ENCODE data around the gene LYRM7. TPM values are rescaled to one million over a fixed set of nuclear protein-coding genes. Genes with fewer than 3 reads are reported as not detected.

LYRM7 gene
- total RNA-seq, 1 experiment from 2014 or later = 5.0 TPM

GRCh38 chr5:131224387-131225201, 53.9 kb downstream of the LYRM7 start:
- Histone ChIP-seq H3K27ac (ENCODE audit: low read length) (no peak overlapping the region), H3K4me3 (ENCODE audit: low read length) (no peak overlapping the region), H4K20me1 (ENCODE audit: low read length) (no peaks in the 10 kb centered on the region), H3K9ac (ENCODE audit: low read length) (no peak overlapping the region), H3K9me3 (ENCODE audit: low read length) (no peaks in the 10 kb centered on the region), H3F3A (ENCODE audit: low read length, unreplicated experiment) (no peaks in the 10 kb centered on the region), H3K36me3 (ENCODE audit: low read depth, low read length) (no peaks in the 10 kb centered on the region), H3K27me3 (ENCODE audit: low read length) (no peaks in the 10 kb centered on the region), H3K4me1 (ENCODE audit: insufficient read depth, low read length) (peaks cover 9% of the 10 kb centered on the region; the same call in 1 of the 2 replicates), H2AFZ (ENCODE audit: low read length) (no peak overlapping the region), H3K4me2 (ENCODE audit: low read length) (no peak overlapping the region), H3K79me2 (ENCODE audit: low read length) (no peaks in the 10 kb centered on the region), H3K9me2 (replicated peaks; ENCODE audit: low read length) (no peaks in the 10 kb centered on the region)
- no peak for DNase-seq
- ChIA-PET POLR2A (ENCODE audit: unreplicated experiment) (no interaction called here), CTCF (no interaction called here)
- TF ChIP-seq CTCF (conservative IDR thresholded peaks at IDR 0.05; ENCODE audit: low read depth, low read length) (no peak), EZH2 (IDR thresholded peaks at IDR 0.05; ENCODE audit: low read length, unreplicated experiment) (no peak)
- no TSS peak for BruUV-seq (replicated peaks)
- no peak for ATAC-seq
- intact Hi-C loops (cut with micrococcal nuclease) = no loop called here

GRCh38 chr5:131225282-131225974, 54.7 kb downstream of the LYRM7 start:
- ATAC-seq = no peak
- no TSS peak for BruUV-seq (replicated peaks)

More at GRCh38 chr5:131225282-131225974, 54.7 kb downstream of the LYRM7 start:
- no peaks in the 10 kb centered on the region for H3F3A ChIP-seq (ENCODE audit: low read length, unreplicated experiment)
- H3K4me3 ChIP-seq (ENCODE audit: low read length) = no peak overlapping the region
- CTCF ChIA-PET = no interaction called here
- intact Hi-C loops (cut with micrococcal nuclease) = no loop called here
- no peak for DNase-seq
- H3K27me3 ChIP-seq (ENCODE audit: low read length) = no peaks in the 10 kb centered on the region
- no peaks in the 10 kb centered on the region for H3K36me3 ChIP-seq (ENCODE audit: low read depth, low read length)
- no peak overlapping the region for H2AFZ ChIP-seq (ENCODE audit: low read length)
- TF ChIP-seq EZH2 (IDR thresholded peaks at IDR 0.05; ENCODE audit: low read length, unreplicated experiment) (no peak), CTCF (conservative IDR thresholded peaks at IDR 0.05; ENCODE audit: low read depth, low read length) (no peak), EZH2phosphoT487 (IDR thresholded peaks at IDR 0.05; ENCODE audit: borderline replicate concordance, low read length) (no peak)
- no peaks in the 10 kb centered on the region for H4K20me1 ChIP-seq (ENCODE audit: low read length)
- no peaks in the 10 kb centered on the region for H3K9me3 ChIP-seq (ENCODE audit: low read length)
- H3K79me2 ChIP-seq (ENCODE audit: low read length) = no peaks in the 10 kb centered on the region
- H3K27ac ChIP-seq (ENCODE audit: low read length) = no peak overlapping the region
- POLR2A ChIA-PET (ENCODE audit: unreplicated experiment) = no interaction called here
- peaks cover 9% of the 10 kb centered on the region; the same call in 1 of the 2 replicates for H3K4me1 ChIP-seq (ENCODE audit: insufficient read depth, low read length)
- no peak overlapping the region for H3K4me2 ChIP-seq (ENCODE audit: low read length)
- no peaks in the 10 kb centered on the region for H3K9me2 ChIP-seq (replicated peaks; ENCODE audit: low read length)
- no peak overlapping the region for H3K9ac ChIP-seq (ENCODE audit: low read length)

Data from PC-3 (cell line).